Measurements from ENCODE around the gene COL27A1. TPM values are rescaled to one million over a fixed set of nuclear protein-coding genes. Genes with fewer than 3 reads are reported as not detected.
A peak's percentile ranks its signal among the peaks of the same experiment; 100 is the strongest.

The COL27A1 gene
- total and polyA plus RNA-seq, 9 of the 15 experiments (the other 6 are each of a cell fraction or from before 2014, with no cell fraction given) = 0.07 TPM; not detected in 8

DNA sequence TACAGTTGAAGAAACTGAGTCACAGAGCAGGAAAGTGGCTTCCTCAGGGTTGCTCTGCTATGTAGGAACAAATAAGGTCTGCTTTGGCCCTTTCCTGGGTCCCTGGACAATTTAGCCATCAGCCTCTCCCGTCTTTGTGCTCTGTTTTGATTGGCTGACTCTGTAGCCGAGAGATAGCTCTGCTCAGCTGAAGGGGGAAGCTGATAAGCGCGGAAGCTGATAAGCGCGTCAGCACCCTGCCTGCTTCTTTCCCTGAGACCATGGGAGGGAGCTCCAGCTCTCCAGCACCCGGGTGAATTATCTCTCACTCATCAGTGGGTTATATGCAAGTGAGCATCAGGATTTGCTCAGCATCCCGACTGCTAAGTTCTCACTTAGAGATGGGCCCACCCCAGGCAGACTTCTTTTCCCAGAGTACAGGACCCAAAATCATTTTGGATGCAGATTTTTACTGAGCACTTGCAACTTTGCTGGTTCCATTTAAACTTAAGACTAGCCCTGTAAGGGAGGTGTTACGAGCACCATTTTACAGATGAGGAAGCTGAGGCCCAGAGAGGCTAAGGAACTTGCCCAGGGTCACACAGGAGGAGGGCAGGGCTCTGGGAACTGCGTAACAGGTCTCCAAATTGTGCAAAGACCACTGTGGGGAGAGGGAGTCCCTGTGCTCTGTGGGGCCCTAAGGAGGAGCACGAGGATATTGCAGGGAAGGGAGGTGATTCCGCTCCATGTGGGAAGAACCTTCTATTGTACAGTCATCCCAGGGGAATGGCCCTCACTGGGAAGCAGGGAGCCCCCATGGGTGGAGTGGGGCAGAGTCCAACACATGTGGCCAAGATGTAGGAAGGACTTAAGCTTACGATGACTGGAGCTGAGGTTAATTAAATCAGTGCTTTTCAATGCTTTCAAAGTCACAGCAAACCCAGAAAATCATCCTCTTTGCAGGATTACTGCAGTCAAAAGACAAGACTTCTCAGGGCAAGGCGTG lies 83.8 kb downstream of the COL27A1 start (continued):
- TF ChIP-seq, protein P1, sequence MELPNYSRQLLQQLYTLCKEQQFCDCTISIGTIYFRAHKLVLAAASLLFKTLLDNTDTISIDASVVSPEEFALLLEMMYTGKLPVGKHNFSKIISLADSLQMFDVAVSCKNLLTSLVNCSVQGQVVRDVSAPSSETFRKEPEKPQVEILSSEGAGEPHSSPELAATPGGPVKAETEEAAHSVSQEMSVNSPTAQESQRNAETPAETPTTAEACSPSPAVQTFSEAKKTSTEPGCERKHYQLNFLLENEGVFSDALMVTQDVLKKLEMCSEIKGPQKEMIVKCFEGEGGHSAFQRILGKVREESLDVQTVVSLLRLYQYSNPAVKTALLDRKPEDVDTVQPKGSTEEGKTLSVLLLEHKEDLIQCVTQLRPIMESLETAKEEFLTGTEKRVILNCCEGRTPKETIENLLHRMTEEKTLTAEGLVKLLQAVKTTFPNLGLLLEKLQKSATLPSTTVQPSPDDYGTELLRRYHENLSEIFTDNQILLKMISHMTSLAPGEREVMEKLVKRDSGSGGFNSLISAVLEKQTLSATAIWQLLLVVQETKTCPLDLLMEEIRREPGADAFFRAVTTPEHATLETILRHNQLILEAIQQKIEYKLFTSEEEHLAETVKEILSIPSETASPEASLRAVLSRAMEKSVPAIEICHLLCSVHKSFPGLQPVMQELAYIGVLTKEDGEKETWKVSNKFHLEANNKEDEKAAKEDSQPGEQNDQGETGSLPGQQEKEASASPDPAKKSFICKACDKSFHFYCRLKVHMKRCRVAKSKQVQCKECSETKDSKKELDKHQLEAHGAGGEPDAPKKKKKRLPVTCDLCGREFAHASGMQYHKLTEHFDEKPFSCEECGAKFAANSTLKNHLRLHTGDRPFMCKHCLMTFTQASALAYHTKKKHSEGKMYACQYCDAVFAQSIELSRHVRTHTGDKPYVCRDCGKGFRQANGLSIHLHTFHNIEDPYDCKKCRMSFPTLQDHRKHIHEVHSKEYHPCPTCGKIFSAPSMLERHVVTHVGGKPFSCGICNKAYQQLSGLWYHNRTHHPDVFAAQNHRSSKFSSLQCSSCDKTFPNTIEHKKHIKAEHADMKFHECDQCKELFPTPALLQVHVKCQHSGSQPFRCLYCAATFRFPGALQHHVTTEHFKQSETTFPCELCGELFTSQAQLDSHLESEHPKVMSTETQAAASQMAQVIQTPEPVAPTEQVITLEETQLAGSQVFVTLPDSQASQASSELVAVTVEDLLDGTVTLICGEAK (IDR thresholded peaks at IDR 0.05) = no peak
- TF ChIP-seq, protein P1 (CRISPR knock-in tag; IDR thresholded peaks at IDR 0.05) = no peak
- TF ChIP-seq ZNF133 (CRISPR knock-in tag; IDR thresholded peaks at IDR 0.05) = no peak
- 0 out of 4 replicates have a peak, but pooled peaks of 1 of the 2 experiments have one; percentile 50 for TF ChIP-seq TBL1XR1 (IDR thresholded peaks at IDR 0.05; ENCODE audit: low read length in 2 of 2)
- TF ChIP-seq, protein P2, sequence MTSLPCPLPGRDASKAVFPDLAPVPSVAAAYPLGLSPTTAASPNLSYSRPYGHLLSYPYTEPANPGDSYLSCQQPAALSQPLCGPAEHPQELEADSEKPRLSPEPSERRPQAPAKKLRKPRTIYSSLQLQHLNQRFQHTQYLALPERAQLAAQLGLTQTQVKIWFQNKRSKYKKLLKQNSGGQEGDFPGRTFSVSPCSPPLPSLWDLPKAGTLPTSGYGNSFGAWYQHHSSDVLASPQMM (CRISPR knock-in tag; IDR thresholded peaks at IDR 0.05) = no peak
- peak; percentile 81 for TF ChIP-seq CXXC5 (CRISPR knock-in tag; IDR thresholded peaks at IDR 0.05)
- TF ChIP-seq NR3C1 (CRISPR knock-in tag; IDR thresholded peaks at IDR 0.05) = no peak
- TF ChIP-seq ZNF780A (CRISPR knock-in tag; IDR thresholded peaks at IDR 0.05) = no peak
- TF ChIP-seq, protein P3, sequence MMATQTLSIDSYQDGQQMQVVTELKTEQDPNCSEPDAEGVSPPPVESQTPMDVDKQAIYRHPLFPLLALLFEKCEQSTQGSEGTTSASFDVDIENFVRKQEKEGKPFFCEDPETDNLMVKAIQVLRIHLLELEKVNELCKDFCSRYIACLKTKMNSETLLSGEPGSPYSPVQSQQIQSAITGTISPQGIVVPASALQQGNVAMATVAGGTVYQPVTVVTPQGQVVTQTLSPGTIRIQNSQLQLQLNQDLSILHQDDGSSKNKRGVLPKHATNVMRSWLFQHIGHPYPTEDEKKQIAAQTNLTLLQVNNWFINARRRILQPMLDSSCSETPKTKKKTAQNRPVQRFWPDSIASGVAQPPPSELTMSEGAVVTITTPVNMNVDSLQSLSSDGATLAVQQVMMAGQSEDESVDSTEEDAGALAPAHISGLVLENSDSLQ (IDR thresholded peaks at IDR 0.05) = 0 out of 2 replicates have a peak, but pooled peaks have one; percentile 16
- TF ChIP-seq, protein P4, sequence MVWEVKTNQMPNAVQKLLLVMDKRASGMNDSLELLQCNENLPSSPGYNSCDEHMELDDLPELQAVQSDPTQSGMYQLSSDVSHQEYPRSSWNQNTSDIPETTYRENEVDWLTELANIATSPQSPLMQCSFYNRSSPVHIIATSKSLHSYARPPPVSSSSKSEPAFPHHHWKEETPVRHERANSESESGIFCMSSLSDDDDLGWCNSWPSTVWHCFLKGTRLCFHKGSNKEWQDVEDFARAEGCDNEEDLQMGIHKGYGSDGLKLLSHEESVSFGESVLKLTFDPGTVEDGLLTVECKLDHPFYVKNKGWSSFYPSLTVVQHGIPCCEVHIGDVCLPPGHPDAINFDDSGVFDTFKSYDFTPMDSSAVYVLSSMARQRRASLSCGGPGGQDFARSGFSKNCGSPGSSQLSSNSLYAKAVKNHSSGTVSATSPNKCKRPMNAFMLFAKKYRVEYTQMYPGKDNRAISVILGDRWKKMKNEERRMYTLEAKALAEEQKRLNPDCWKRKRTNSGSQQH (CRISPR knock-in tag; IDR thresholded peaks at IDR 0.05) = no peak
- TF ChIP-seq, protein P5, sequence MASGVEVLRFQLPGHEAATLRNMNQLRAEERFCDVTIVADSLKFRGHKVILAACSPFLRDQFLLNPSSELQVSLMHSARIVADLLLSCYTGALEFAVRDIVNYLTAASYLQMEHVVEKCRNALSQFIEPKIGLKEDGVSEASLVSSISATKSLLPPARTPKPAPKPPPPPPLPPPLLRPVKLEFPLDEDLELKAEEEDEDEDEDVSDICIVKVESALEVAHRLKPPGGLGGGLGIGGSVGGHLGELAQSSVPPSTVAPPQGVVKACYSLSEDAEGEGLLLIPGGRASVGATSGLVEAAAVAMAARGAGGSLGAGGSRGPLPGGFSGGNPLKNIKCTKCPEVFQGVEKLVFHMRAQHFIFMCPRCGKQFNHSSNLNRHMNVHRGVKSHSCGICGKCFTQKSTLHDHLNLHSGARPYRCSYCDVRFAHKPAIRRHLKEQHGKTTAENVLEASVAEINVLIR (CRISPR knock-in tag; IDR thresholded peaks at IDR 0.05) = peak; percentile 50
- no peak for TF ChIP-seq ZKSCAN8 (CRISPR knock-in tag; IDR thresholded peaks at IDR 0.05)
- TF ChIP-seq HMGN3 (IDR thresholded peaks at IDR 0.05; ENCODE audit: borderline replicate concordance, extremely low read depth, insufficient read length, low read depth, low read length) = peak; percentile 37

Data from K562 (cell line).